Activated T-helper 17 cell treated with anti-CD3 and anti-CD28 coated beads, Interleukin-2, amount 50 U/mL, for 72 hours (primary cell): ENCODE data around the gene PRKN. TPM values are rescaled to one million over a fixed set of nuclear protein-coding genes. Genes with fewer than 3 reads are reported as not detected.

Experiments used
- ATAC-seq: fragments of 150-1000 bp; cut with Tn5 transposase; replicated peaks from 2 replicates; pipeline ENCODE4 v1.10.0; 2021; ENCODE audit warnings: mild to moderate bottlenecking, moderate library complexity
- H3K27ac Mint-ChIP-seq: one replicate; pipeline ENCODE4 v1.8.0; 2022; ENCODE audit warnings: mixed read lengths
- H3K27me3 Mint-ChIP-seq: one replicate; pipeline ENCODE4 v1.8.0; 2022; ENCODE audit warnings: mixed read lengths
- H3K36me3 Mint-ChIP-seq: one replicate; pipeline ENCODE4 v1.8.0; 2022; ENCODE audit warnings: low read depth, mild to moderate bottlenecking, mixed read lengths
- H3K4me1 Mint-ChIP-seq: one replicate; pipeline ENCODE4 v1.8.0; 2022; ENCODE audit warnings: mixed read lengths
- H3K4me3 Mint-ChIP-seq: one replicate; pipeline ENCODE4 v1.8.0; 2022; ENCODE audit warnings: mild to moderate bottlenecking, mixed read lengths
- H3K9me3 Mint-ChIP-seq: one replicate; pipeline ENCODE4 v1.8.0; 2022; ENCODE audit warnings: mixed read lengths
- total RNA-seq, 2 donors: library from RNA; stranded (reverse); gene quantifications; one replicate each; pipeline ENCODE4 v1.2.3, GENCODE V29; 2022

The PRKN gene
- total RNA-seq, 2 donors from 2014 or later = 0.84 to 0.87 TPM

DNA sequence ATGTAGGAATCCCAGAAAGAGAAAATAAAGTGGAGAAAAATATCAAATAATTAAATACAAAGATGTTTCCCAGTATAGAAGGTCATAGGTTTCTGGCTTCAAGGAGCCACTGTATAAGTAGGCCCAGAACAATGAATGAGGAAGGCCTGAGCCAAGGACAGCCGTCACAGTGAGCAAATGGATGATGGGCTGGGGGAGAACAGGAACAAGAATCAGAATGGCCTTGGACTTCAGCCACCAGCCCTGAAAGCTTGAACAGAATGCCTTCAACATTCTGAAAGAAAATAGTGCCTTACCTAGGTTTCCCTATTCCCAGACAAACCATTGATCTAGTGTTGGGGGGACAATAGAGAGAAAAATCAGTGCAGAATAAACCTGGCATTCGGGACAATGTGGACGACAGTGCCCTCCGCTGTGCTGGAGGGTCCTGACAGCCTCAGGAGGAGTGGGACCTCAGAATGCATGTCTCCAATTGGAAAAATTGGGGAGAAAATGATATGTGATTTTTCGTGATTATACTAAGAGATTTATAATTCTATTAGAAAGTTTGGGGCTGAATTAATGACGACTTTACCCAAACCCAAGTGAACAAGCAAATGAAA is 1119.8 kb downstream of the PRKN start:
- Mint-ChIP-seq H3K4me1 (no peaks in the 10 kb centered on the region), H3K9me3 (peaks cover 3% of the 10 kb centered on the region), H3K27ac (no peak overlapping the region), H3K36me3 (no peaks in the 10 kb centered on the region), H3K27me3 (no peaks in the 10 kb centered on the region), H3K4me3 (no peak overlapping the region)
- no peak for ATAC-seq

DNA sequence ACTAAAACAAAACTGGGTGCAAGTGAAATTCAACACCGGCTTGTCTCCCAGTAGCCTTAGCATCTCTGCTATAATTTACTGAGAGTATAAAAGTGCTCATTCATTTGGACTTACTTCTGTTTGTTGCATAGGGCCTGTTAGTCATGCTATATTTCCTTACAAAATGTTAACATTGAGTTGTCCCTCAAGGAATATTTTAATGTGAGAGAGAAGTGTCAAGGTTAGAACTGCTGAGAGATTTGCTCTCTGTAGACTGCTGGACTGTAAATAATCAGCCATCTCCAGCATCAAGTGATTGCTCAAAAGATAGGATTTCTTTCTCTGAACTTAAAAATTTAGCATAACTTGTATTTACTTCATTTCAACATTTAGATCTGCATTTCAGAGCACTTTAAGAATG is 1125.2 kb downstream of the PRKN start:
- H3K4me3 Mint-ChIP-seq = no peak overlapping the region
- no peak for ATAC-seq
- no peaks in the 10 kb centered on the region for H3K4me1 Mint-ChIP-seq
- H3K36me3 Mint-ChIP-seq = no peaks in the 10 kb centered on the region
- no peaks in the 10 kb centered on the region for H3K9me3 Mint-ChIP-seq
- no peaks in the 10 kb centered on the region for H3K27me3 Mint-ChIP-seq
- no peak overlapping the region for H3K27ac Mint-ChIP-seq

DNA sequence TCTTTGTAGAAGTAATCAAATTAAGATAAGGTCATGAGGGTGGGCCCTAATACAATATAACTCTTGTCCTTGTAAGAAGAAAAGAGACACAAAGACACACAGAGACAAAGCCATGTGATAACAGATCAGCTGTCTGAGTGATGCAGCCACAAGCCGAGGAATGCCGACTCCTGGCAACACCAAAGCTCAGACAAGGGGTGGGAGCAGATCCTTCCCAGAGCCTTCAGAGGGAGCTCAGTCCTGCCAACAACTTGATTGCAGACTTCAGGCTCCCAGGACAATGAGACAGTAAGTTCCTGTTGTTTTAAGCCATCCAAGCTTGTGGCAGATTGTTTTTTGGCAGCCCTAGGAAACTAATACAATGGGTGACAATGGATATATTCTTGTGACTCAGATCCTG is 1128.7 kb downstream of the PRKN start:
- H3K4me1 Mint-ChIP-seq = no peaks in the 10 kb centered on the region
- no peak overlapping the region for H3K4me3 Mint-ChIP-seq
- no peak for ATAC-seq
- no peak overlapping the region for H3K27ac Mint-ChIP-seq
- H3K27me3 Mint-ChIP-seq = no peaks in the 10 kb centered on the region
- no peaks in the 10 kb centered on the region for H3K9me3 Mint-ChIP-seq
- H3K36me3 Mint-ChIP-seq = no peaks in the 10 kb centered on the region

DNA sequence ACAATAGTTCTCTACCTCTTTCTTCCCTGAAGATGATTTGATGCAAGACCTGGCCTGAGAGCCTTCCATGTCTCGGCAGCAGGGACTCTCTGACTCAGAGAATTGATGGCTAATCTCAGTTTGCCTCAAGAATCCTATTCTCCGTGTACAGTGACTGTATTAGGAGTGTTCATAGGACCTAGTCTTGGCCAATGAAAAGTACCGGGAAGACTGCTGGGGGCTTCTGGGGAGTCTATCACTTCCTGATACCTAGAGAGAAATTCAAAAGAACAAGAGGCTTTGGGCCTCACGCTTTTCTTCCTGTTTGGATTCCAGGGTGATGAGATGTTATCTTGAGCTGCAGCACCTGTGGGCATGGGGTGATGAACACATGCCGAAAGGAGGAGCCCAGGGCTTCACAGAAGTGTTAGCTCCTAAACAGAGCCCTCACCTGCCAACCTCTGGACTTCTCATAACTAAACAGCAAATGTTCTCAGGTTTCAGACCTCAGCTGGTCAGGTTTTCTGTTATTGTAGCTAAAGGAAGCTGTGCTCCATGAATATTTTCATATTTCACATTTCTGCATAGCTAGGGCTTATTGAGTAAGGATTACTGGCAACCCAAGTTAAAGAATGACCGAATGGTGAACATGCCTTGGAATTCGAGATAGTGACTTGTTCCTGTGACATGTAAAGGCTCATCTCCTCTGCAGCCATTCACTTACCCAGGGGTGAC is 1130.6 kb downstream of the PRKN start:
- Mint-ChIP-seq H3K27me3 (no peaks in the 10 kb centered on the region), H3K4me1 (no peaks in the 10 kb centered on the region), H3K27ac (no peak overlapping the region), H3K36me3 (no peaks in the 10 kb centered on the region), H3K9me3 (no peaks in the 10 kb centered on the region), H3K4me3 (no peak overlapping the region)
- ATAC-seq = no peak

DNA sequence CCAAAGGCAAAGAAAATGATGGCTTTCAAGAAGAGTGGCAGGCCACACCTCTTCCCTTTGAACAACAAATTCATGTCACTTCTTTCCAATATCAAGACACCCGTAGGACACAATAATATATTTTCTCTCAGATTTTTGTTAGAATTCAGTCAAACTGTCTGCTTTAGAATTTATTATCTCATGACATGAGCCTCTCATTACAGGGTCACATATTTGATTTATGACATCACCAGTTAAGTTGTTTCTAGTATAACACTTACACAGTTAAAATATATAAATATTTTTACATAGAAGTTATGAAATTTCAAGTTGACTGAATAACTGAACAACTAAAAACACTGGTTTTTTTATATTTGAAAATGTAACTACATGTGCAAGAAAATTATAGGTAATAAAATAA is 1133.2 kb downstream of the PRKN start:
- no peak for ATAC-seq
- Mint-ChIP-seq H3K4me3 (no peak overlapping the region), H3K36me3 (no peaks in the 10 kb centered on the region), H3K9me3 (no peaks in the 10 kb centered on the region), H3K27me3 (no peaks in the 10 kb centered on the region), H3K27ac (no peak overlapping the region), H3K4me1 (no peaks in the 10 kb centered on the region)

DNA sequence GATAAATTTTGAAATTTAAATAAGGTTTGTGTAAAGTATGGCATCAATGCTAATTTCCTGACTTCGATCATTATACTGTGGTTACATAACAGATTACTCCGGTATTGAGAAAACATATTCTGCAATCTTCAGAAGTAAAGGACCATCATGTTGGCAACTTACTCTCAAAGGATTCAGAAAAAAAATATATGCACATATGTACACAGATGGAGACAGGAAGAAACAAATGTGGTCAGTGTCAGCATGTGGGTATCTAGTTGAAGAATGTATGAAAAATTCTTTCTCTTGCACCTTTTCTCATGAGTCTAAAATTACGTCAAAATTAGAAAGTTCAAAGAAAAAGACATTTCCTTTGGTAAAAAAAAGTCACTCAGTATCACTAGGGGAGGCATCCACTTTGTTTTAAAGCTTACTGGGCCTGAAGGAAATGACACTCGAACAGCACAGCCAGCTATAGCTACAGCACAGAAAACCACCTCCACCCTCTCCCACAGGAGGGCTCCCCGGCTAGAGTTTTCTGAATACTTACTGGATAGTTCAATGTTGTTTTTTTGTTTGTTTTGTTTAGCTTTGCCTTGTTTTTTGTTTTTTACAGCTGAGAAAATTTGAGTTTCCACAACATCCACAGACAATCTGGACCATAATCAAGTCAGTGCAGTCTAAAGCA is 1136.5 kb downstream of the PRKN start:
- H3K9me3 Mint-ChIP-seq = no peaks in the 10 kb centered on the region
- H3K4me1 Mint-ChIP-seq = no peaks in the 10 kb centered on the region
- H3K36me3 Mint-ChIP-seq = no peaks in the 10 kb centered on the region
- no peak overlapping the region for H3K4me3 Mint-ChIP-seq
- no peaks in the 10 kb centered on the region for H3K27me3 Mint-ChIP-seq
- no peak for ATAC-seq
- H3K27ac Mint-ChIP-seq = no peak overlapping the region

DNA sequence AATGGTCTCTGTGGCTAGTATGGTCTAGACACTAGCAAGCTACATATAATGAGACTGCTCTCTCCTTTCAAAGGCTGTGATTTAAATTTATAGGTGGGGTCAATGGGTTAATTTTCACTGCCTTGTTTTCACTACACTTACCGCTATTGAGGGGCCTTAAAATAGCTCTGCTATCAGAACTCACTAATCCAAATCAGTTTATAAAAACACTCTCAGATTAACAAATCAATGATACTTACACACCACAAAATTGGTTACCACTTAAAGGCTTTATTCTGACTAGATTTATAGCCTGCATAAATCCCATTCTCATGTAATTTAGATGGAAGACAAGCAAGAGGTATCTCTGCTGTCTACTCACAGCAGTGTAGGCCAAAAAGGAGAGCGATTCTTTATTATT is 1140.7 kb downstream of the PRKN start:
- no peak for ATAC-seq
- no peaks in the 10 kb centered on the region for H3K4me1 Mint-ChIP-seq

DNA sequence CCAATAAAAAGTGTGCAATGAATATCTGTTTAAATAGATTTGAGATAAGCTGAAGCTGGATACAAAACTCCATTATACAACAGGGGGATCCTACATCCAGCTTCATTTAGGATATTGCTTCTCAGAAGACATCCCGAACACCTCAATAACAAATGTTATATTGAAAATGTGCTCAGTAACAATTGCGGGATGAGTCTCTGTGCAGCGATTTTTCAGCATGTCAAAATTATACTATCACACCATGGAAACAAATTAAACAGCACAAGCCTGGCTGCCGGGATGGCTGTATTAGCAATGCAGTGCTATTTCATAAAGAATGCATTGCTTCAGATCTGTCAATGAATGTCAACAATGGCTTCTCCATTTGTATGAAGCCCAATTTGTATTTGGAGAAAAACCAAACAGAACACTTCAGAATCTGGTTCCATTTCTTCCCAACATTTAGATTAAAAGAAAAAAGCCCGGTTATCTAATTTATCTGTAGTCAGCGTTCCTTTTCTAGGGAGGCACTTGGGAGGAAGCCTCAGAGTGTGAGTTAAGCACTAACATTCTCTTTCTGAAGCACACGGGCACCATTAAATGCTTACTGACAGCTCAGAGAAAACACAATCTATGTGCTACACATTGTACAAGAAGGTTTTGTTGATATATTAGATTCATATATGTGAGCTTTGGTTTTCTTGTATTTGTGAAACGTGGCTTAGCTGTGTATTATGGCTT is 1142.8 kb downstream of the PRKN start:
- no peak for ATAC-seq
- Mint-ChIP-seq H3K36me3 (no peaks in the 10 kb centered on the region), H3K27me3 (no peaks in the 10 kb centered on the region), H3K4me3 (no peak overlapping the region), H3K9me3 (no peaks in the 10 kb centered on the region), H3K4me1 (no peaks in the 10 kb centered on the region), H3K27ac (no peak overlapping the region)

More for the DNA sequence above, 1140.7 kb downstream of the PRKN start:
- Mint-ChIP-seq H3K27ac (no peak overlapping the region), H3K27me3 (no peaks in the 10 kb centered on the region), H3K36me3 (no peaks in the 10 kb centered on the region), H3K9me3 (no peaks in the 10 kb centered on the region), H3K4me3 (no peak overlapping the region)

DNA sequence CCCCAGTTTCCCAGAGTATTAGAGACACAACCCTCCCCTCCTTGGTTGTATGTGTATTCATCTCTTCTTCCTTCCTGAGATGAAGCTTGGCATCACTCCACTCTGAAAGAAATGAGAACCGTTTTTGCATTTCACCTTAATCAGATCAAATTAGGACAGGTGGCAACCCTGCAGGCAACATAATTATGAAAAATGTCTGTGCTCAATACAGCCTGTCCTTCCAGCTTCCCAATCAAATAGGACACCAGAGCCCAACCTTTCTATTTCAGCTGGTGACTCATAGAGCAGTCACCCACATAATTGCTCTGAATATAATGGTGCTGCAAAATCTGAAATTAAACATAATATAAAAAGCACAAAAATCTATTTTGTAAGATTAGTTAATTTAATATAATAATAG is 1143.5 kb downstream of the PRKN start:
- Mint-ChIP-seq H3K4me1 (no peaks in the 10 kb centered on the region), H3K9me3 (no peaks in the 10 kb centered on the region), H3K4me3 (no peak overlapping the region), H3K27me3 (no peaks in the 10 kb centered on the region), H3K27ac (no peak overlapping the region), H3K36me3 (no peaks in the 10 kb centered on the region)
- no peak for ATAC-seq

DNA sequence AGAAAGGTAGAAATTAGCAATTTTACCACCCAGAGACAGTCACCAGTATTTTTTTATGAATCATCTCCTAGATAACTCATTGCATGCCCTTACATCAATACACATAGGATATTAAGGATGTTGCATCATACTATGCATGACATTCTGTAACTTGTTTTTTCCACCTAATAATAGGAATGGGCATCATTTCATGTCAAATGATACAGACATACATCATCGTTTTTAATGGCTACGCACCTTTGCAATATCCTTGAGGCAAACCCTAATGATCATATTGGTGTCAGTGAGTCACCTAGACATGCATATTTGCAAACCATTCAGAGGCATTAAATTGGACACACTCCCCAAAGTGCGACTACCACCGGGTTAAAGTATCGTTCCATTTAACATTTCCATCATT is 1144.0 kb downstream of the PRKN start:
- Mint-ChIP-seq H3K9me3 (no peaks in the 10 kb centered on the region), H3K4me1 (peaks cover 2% of the 10 kb centered on the region), H3K27me3 (no peaks in the 10 kb centered on the region), H3K4me3 (no peak overlapping the region), H3K36me3 (no peaks in the 10 kb centered on the region), H3K27ac (no peak overlapping the region)
- no peak for ATAC-seq

DNA sequence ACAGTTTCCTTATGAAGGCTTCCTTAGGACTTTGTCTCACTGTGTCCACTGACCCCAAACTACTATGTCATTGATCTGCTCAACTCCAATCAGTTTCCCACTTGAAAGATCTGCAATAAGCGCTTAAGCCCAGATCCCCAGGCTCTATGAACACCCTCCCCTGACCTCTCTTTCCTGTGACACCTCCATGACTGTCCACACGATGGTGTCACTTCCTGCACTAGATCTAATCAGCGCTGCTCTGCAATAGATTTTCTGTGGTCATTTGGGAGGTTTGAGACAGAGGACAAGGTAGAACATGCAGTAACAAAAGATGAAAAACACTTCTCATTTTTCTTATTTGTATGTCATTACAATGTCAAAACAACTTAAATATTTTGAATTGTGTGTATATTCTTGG is 1149.1 kb downstream of the PRKN start:
- Mint-ChIP-seq H3K4me1 (peaks cover 5% of the 10 kb centered on the region), H3K27me3 (no peaks in the 10 kb centered on the region), H3K4me3 (no peak overlapping the region), H3K9me3 (peaks cover 5% of the 10 kb centered on the region), H3K27ac (no peak overlapping the region), H3K36me3 (no peaks in the 10 kb centered on the region)
- peak; percentile 58 for ATAC-seq

DNA sequence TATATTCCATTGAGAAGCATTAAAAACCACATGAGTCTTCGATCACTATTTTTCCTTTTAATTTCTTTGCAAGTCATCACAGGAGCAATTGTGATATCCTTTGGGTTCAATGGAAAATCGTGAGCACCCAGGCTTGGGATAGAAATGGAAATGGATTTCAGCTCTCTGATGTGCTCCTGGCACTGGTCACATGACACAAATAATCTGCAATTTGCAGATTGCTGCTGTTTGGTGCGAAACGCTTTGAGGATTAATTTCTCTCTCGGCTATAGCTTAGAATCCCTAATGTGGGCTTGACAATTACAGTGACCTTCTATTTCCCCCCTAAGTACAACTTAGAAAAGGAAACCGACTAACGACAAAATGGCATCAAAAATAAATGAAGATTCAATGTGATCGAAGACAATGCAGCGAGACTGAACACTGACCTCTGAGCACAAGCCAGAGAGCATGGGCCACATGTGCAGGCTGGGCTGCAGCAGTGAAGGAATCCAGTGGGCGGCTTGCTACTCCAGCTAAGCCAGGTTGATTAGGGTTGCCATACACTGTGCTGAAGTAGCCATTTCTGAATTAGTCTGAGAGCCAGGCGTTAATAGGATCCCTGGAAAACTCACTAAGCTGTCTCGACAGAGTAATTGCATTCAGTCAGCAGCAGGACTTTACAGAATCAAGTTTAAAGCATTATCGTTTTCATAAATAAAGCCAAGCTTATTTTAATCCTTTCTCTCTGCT is 1151.9 kb downstream of the PRKN start:
- Mint-ChIP-seq H3K27ac (no peak overlapping the region), H3K9me3 (peaks cover 5% of the 10 kb centered on the region), H3K4me3 (no peak overlapping the region), H3K4me1 (peaks cover 5% of the 10 kb centered on the region), H3K27me3 (no peaks in the 10 kb centered on the region), H3K36me3 (no peaks in the 10 kb centered on the region)
- no peak for ATAC-seq

DNA sequence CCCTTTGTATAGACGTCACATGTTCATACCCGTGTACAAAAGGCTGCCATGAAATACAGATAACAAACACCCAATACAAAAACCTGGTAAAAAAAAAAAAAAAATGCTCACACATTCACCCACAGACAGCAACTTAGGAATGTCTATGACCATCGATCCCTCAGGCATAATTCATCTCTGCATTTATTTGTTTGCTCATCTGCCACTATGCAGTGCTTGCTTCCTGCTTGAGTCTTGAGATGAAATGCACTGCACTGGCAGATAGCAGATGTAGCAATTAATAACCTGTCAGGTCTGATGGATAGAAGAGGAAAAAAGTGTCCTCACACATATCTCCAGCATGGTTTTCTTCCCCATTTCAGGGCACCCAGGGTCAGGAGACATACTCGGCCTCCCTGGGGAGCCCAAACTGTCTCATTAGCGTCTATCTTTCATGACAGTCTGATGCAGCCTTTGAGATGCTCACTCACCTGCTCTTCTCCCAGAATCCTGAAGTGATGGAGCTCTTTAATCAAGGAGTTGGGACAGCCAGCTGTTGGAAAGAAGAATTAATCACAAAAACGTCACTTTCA is 1158.6 kb downstream of the PRKN start:
- no peak overlapping the region for H3K27ac Mint-ChIP-seq
- H3K4me1 Mint-ChIP-seq = no peaks in the 10 kb centered on the region
- H3K36me3 Mint-ChIP-seq = no peaks in the 10 kb centered on the region
- H3K4me3 Mint-ChIP-seq = no peak overlapping the region
- no peaks in the 10 kb centered on the region for H3K27me3 Mint-ChIP-seq
- ATAC-seq = no peak
- H3K9me3 Mint-ChIP-seq = peaks cover 3% of the 10 kb centered on the region

DNA sequence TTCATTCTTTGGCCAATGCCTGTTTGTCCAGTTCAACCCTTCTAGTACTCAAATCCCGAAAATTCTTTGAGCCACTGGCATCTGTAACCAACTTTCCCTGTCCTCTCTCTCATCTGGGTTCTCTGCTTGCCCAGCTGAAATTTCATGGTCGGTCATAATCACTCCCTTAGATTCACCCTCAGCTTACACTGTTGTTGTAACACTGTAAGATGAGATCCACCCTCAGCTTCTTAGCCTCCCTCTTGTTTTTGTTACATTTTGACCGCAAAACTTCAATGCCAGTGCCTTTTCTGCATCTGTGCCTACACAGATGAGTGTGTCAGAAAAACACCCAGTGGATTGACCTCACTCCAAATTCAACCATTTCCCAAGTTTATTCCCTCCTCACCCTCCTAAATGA is 1162.6 kb downstream of the PRKN start:
- H3K27ac Mint-ChIP-seq = no peak overlapping the region
- H3K4me1 Mint-ChIP-seq = no peaks in the 10 kb centered on the region
- no peak overlapping the region for H3K4me3 Mint-ChIP-seq
- H3K9me3 Mint-ChIP-seq = no peaks in the 10 kb centered on the region
- no peak for ATAC-seq
- no peaks in the 10 kb centered on the region for H3K27me3 Mint-ChIP-seq
- no peaks in the 10 kb centered on the region for H3K36me3 Mint-ChIP-seq
